ENCODE data around the gene SIRPB1.
"Not testable (repeated sequence)": the region's sequence is repeated elsewhere in the genome, so short reads cannot be mapped to it uniquely, and the experiment has no call there.

Gene SIRPB1

DNA sequence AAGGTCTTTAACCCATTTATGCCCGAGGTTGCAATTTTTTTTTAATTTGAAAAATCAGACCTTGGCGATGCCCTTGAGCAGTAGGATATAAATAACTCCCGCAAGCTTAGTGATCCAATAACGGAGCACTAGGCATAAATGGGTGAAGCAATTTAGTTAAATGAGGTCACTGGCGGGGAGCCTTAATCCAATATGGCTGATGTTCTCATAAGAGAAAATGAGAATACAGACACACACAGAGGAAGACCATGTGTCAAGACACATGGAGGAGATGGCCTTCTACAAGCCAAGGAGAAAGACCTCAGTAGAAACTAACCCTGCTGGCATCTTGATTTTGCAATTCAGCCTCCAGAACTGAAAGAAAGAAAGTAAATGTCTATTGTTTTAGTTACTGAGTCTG, 37.0 kb upstream of the SIRPB1 start:
- H3K9ac ChIP-seq (ENCODE audit: low read length in 2 of 2) = no peak overlapping the region
- no peak overlapping the region for H3K4me3 ChIP-seq (ENCODE audit: low read length in 2 of 2)
- no peaks in the 10 kb centered on the region for H3K4me1 ChIP-seq (ENCODE audit: control insufficient read depth, insufficient read depth, low read length)
- H3K9me3 ChIP-seq (ENCODE audit: control insufficient read depth in 2 of 2, low read length in 2 of 2) = no peaks in the 10 kb centered on the region
- H3K27me3 ChIP-seq (ENCODE audit: control insufficient read depth in 1 of 2, insufficient read depth in 2 of 2, low read length in 2 of 2) = peaks cover 0 to 3% of the 10 kb centered on the region in 2 donors
- H3K27ac ChIP-seq (ENCODE audit: low read length) = no peak overlapping the region
- H3K36me3 ChIP-seq (ENCODE audit: control insufficient read depth in 2 of 2, insufficient read depth in 2 of 2, low read length in 2 of 2) = no peaks in the 10 kb centered on the region

DNA sequence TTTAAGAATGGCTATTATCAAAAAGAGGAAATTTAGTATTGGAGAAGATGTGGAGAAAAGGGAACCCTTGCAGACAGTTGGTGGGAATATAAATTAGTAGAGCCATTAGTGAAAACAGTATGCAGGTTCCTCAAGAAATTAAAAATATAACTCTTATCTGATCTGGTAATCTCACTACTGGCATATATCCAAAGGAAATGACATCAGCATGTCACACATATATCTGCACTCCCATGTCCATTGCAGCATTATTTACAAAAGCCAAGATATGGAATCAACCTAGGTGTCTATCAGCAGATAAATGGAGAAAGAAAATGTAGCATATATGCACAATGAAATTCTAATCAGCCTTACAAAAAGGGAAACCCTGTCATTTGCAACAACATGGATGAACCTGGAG, 35.2 kb upstream of the SIRPB1 start:
- Histone ChIP-seq H3K4me3 (ENCODE audit: low read length in 2 of 2) (no peak overlapping the region), H3K4me1 (ENCODE audit: control insufficient read depth, insufficient read depth, low read length) (no peaks in the 10 kb centered on the region), H3K27ac (ENCODE audit: low read length) (no peak overlapping the region), H3K27me3 (ENCODE audit: control insufficient read depth in 1 of 2, insufficient read depth in 2 of 2, low read length in 2 of 2) (no peaks in the 10 kb centered on the region), H3K9me3 (ENCODE audit: control insufficient read depth in 2 of 2, low read length in 2 of 2) (no peaks in the 10 kb centered on the region), H3K36me3 (ENCODE audit: control insufficient read depth in 2 of 2, insufficient read depth in 2 of 2, low read length in 2 of 2) (no peaks in the 10 kb centered on the region), H3K9ac (ENCODE audit: low read length in 2 of 2) (no peak overlapping the region)

DNA sequence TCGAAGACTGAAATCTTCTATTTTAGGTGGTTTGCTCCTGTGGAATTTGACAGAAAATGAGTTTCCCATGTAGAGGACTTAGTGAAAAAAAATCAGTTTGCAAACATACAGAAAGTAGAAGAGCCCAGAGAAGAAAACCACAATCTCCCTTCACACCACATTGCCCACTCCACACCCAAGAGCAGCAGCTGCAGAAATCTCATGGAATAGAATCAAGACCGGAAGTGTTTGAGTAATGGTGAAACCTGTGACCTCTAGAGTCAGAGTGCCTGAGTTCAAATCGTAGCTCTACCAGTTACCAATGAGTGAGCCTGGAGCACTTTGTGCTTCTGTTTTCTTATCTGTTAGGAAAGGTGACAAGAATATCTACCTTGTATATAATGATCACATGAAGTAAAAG, 33.2 kb upstream of the SIRPB1 start:
- no peak overlapping the region for H3K4me3 ChIP-seq (ENCODE audit: low read length in 2 of 2)
- no peaks in the 10 kb centered on the region for H3K36me3 ChIP-seq (ENCODE audit: control insufficient read depth in 2 of 2, insufficient read depth in 2 of 2, low read length in 2 of 2)
- H3K9ac ChIP-seq (ENCODE audit: low read length in 2 of 2) = no peak overlapping the region
- H3K4me1 ChIP-seq (ENCODE audit: control insufficient read depth, insufficient read depth, low read length) = no peaks in the 10 kb centered on the region
- H3K9me3 ChIP-seq (ENCODE audit: control insufficient read depth in 2 of 2, low read length in 2 of 2) = no peaks in the 10 kb centered on the region
- H3K27ac ChIP-seq (ENCODE audit: low read length) = no peak overlapping the region
- peaks cover 0 to 3% of the 10 kb centered on the region in 2 donors for H3K27me3 ChIP-seq (ENCODE audit: control insufficient read depth in 1 of 2, insufficient read depth in 2 of 2, low read length in 2 of 2)

DNA sequence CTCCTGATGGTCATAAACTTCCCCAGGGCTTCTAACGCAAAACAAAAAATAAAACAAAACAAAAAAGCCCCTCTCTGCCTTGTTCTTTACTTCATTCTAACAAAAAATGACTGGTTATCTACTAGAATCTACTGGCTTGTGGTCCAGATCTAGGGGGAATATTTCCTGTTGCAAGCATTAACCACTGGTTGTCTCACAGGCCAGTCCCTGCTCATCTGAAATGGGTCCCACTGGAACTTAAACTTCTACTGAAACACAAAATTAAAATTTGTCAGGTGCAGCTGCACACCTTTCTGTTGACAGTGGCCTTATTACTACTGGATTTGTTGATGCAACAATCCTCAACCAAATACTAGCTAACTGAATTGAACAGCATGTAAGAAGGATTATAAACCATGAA, 32.3 kb upstream of the SIRPB1 start:
- H3K27ac ChIP-seq (ENCODE audit: low read length) = no peak overlapping the region
- H3K4me3 ChIP-seq (ENCODE audit: low read length in 2 of 2) = no peak overlapping the region
- H3K9me3 ChIP-seq (ENCODE audit: control insufficient read depth in 2 of 2, low read length in 2 of 2) = no peaks in the 10 kb centered on the region
- H3K36me3 ChIP-seq (ENCODE audit: control insufficient read depth in 2 of 2, insufficient read depth in 2 of 2, low read length in 2 of 2) = no peaks in the 10 kb centered on the region
- no peak overlapping the region for H3K9ac ChIP-seq (ENCODE audit: low read length in 2 of 2)
- H3K4me1 ChIP-seq (ENCODE audit: control insufficient read depth, insufficient read depth, low read length) = no peaks in the 10 kb centered on the region
- peaks cover 0 to 3% of the 10 kb centered on the region in 2 donors for H3K27me3 ChIP-seq (ENCODE audit: control insufficient read depth in 1 of 2, insufficient read depth in 2 of 2, low read length in 2 of 2)

DNA sequence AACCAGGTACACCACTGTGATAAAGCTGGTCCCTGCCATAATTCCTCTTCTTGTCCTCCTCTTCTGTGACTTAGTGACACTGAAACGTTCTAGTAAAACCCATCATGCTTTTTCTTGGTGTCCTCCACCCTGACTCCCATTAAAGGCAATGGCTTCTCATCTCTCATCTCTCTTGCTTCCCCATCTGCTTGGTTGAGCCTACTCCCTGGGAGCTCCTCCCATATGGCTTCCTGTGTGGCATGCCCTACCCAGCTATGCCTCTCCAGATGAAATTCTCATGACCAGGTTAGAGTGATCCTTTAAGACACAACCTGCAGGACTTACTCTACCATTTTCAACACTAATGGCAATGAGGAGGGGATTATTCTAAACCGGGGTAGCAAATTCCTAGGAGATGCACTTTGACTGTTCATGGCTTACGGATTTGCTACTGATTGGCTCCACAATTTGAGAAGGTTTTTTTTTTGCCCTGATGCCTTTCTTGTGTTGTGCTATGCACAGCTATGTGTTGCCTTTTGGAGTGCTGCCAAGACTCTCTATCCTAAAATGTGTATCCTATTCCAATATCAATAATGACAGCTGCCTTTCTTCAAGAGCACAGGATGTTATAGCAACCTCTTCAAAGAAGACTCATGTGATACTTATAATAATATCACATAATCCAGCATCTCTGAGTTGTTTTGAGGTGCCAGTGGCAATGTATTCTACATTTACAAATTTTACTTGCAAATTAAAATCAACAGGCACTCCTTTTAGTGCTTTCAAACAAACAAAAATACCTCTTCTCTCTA, 31.7 kb upstream of the SIRPB1 start:
- Histone ChIP-seq H3K4me1 (ENCODE audit: control insufficient read depth, insufficient read depth, low read length) (no peaks in the 10 kb centered on the region), H3K27ac (ENCODE audit: low read length) (no peak overlapping the region), H3K36me3 (ENCODE audit: control insufficient read depth in 2 of 2, insufficient read depth in 2 of 2, low read length in 2 of 2) (no peaks in the 10 kb centered on the region), H3K9ac (ENCODE audit: low read length in 2 of 2) (no peak overlapping the region), H3K27me3 (ENCODE audit: control insufficient read depth in 1 of 2, insufficient read depth in 2 of 2, low read length in 2 of 2) (peaks cover 0 to 3% of the 10 kb centered on the region in 2 donors), H3K4me3 (ENCODE audit: low read length in 2 of 2) (no peak overlapping the region), H3K9me3 (ENCODE audit: control insufficient read depth in 2 of 2, low read length in 2 of 2) (no peaks in the 10 kb centered on the region)

DNA sequence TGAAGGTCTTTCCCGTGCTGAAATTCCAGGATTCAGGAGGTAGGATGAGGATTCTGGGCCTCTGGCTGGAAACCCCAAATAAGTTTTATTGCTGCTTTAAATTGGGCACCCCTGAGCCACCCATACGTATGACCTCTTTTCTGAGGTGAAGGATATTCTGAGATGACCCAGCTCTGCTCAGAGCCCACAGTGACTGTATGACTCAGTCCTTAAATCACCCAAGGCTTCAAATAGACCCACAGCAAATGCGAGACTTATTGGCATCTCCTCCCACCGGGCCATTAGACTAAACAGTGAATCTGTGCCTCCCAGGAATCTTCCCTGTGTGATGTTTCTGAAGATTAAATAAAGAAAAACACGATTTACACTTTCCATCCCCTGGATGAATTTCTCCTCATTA, 28.3 kb upstream of the SIRPB1 start:
- H3K4me3 ChIP-seq (ENCODE audit: low read length in 2 of 2) = no peak overlapping the region
- no peaks in the 10 kb centered on the region for H3K4me1 ChIP-seq (ENCODE audit: control insufficient read depth, insufficient read depth, low read length)
- H3K9me3 ChIP-seq (ENCODE audit: control insufficient read depth in 2 of 2, low read length in 2 of 2) = no peaks in the 10 kb centered on the region

DNA sequence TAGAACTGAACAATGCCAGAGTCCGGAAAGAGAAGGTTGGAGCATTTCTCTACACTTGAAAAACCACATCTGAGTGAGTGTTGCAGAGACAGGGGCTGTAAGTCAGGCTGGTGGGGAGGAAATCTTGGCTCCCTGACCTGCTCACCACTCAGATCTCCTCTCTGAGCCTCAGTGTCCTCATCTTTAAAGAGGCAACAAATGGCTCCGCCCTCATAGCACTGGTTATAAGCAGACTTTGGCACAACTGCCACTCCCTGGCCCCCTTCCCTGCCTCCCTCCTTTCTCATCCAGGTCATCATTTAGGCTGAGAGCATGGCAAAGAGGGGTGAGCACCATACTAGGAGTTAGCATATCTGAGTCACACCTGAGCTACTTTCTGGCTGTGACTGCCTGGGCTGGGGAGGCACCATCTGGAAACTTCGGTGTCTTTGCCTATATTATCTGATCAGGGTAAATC, 27.2 kb upstream of the SIRPB1 start:
- Histone ChIP-seq H3K4me1 (ENCODE audit: control insufficient read depth, insufficient read depth, low read length) (no peaks in the 10 kb centered on the region), H3K27me3 (ENCODE audit: control insufficient read depth in 1 of 2, insufficient read depth in 2 of 2, low read length in 2 of 2) (peaks cover 0 to 3% of the 10 kb centered on the region in 2 donors), H3K4me3 (ENCODE audit: low read length in 2 of 2) (no peak overlapping the region)

More for the DNA sequence above, 28.3 kb upstream of the SIRPB1 start:
- Histone ChIP-seq H3K27me3 (ENCODE audit: control insufficient read depth in 1 of 2, insufficient read depth in 2 of 2, low read length in 2 of 2) (peaks cover 0 to 3% of the 10 kb centered on the region in 2 donors), H3K27ac (ENCODE audit: low read length) (no peak overlapping the region), H3K36me3 (ENCODE audit: control insufficient read depth in 2 of 2, insufficient read depth in 2 of 2, low read length in 2 of 2) (no peaks in the 10 kb centered on the region), H3K9ac (ENCODE audit: low read length in 2 of 2) (no peak overlapping the region)

DNA sequence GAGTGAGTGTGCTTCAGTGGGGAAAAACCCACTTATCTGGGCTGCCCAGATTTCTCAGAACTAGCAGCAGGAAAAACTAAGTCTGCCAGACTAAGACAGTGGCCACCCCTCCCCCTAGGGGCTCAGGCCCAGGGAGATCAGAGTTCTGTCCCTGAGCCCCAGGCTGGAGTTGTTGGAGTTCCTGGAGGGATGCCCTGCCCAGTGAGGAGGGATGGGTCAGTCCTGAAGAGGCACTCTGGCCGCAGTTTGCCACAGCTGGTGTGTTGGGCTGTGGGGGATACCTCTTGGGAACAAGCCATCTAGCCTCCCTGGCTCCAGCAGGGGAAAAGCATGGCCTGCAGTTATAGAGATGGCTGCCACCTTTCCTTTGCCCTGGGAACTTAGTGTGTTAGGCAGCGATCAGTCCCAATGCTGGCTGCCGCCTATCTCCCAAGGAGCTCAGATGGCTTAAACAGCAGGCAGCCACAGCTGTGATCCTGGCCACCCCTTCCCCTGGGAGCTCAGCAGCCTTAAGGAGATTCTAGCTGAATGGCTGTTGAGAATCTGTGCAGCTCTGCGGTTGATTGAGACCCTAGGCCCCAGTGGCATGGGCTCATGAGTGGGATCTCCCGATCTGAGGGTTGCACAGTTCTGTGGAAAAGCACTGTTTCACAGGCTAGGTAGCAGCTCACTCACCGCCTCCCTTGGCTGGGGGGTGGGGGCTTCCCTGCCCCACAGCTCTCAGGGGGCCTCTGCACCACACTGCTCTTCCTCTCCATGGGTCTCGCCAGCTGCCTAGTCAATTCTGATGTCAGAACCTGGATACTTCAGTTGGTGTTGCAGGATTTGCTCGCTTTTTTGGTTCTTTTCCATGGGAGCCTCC, 24.5 kb upstream of the SIRPB1 start:
- Histone ChIP-seq H3K9ac (ENCODE audit: low read length in 2 of 2) (no peak overlapping the region), H3K4me3 (ENCODE audit: low read length in 2 of 2) (no peak overlapping the region), H3K27me3 (ENCODE audit: control insufficient read depth in 1 of 2, insufficient read depth in 2 of 2, low read length in 2 of 2) (peaks cover 0 to 3% of the 10 kb centered on the region in 2 donors)

More for the DNA sequence above, 27.2 kb upstream of the SIRPB1 start:
- H3K27ac ChIP-seq (ENCODE audit: low read length) = no peak overlapping the region
- H3K9ac ChIP-seq (ENCODE audit: low read length in 2 of 2) = no peak overlapping the region
- no peaks in the 10 kb centered on the region for H3K36me3 ChIP-seq (ENCODE audit: control insufficient read depth in 2 of 2, insufficient read depth in 2 of 2, low read length in 2 of 2)
- H3K9me3 ChIP-seq (ENCODE audit: control insufficient read depth in 2 of 2, low read length in 2 of 2) = no peaks in the 10 kb centered on the region

DNA sequence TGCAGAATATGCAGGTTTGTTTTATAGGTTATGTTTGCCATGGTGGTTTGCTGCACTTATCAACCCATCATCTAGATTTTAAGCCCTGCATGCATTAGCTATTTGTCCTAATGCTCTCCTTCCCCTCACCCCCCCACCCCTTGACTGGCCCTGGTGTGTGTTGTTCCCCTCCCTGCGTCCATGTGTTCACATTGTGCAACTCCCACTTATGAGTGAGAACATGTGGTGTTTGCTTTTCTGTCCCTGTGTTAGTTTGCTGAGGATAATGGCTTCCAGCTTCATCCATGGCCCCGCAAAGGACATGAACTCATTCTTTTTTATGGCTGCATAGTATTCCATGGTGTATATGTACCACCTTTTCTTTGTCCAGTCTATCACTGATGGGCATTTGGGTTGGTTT, 18.8 kb upstream of the SIRPB1 start:
- not testable (repeated sequence) for H3K4me3 ChIP-seq (ENCODE audit: low read length in 2 of 2); H3K36me3 ChIP-seq (ENCODE audit: control insufficient read depth in 2 of 2, insufficient read depth in 2 of 2, low read length in 2 of 2); H3K4me1 ChIP-seq (ENCODE audit: control insufficient read depth, insufficient read depth, low read length); H3K27me3 ChIP-seq (ENCODE audit: control insufficient read depth in 1 of 2, insufficient read depth in 2 of 2, low read length in 2 of 2); H3K27ac ChIP-seq (ENCODE audit: low read length); H3K9ac ChIP-seq (ENCODE audit: low read length in 2 of 2); H3K9me3 ChIP-seq (ENCODE audit: control insufficient read depth in 2 of 2, low read length in 2 of 2)

More for the DNA sequence above, 24.5 kb upstream of the SIRPB1 start:
- Histone ChIP-seq H3K27ac (ENCODE audit: low read length) (no peak overlapping the region), H3K9me3 (ENCODE audit: control insufficient read depth in 2 of 2, low read length in 2 of 2) (no peaks in the 10 kb centered on the region), H3K4me1 (ENCODE audit: control insufficient read depth, insufficient read depth, low read length) (no peaks in the 10 kb centered on the region), H3K36me3 (ENCODE audit: control insufficient read depth in 2 of 2, insufficient read depth in 2 of 2, low read length in 2 of 2) (no peaks in the 10 kb centered on the region)

DNA sequence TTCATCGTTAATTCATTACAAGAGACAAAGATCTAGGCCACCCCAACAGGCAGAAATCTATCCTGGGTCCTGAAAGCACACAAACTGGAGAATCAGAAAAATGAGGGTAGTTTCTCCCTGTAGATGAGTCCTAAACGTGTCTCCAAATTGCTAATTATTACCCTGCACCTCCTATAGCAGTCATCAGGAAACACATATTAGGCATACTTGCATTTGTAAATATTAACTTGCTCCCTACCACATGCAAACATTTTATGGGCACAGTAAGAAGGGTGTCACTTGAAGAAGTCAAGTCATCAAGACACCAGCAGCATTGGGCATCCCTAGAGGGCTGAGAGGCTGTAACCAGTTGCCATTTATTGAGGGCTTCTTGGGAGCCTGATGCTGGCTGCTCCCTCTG, 17.9 kb upstream of the SIRPB1 start:
- Histone ChIP-seq H3K9ac (ENCODE audit: low read length in 2 of 2) (no peak overlapping the region), H3K36me3 (ENCODE audit: control insufficient read depth in 2 of 2, insufficient read depth in 2 of 2, low read length in 2 of 2) (no peaks in the 10 kb centered on the region), H3K9me3 (ENCODE audit: control insufficient read depth in 2 of 2, low read length in 2 of 2) (no peaks in the 10 kb centered on the region), H3K27me3 (ENCODE audit: control insufficient read depth in 1 of 2, insufficient read depth in 2 of 2, low read length in 2 of 2) (no peaks in the 10 kb centered on the region), H3K4me1 (ENCODE audit: control insufficient read depth, insufficient read depth, low read length) (no peaks in the 10 kb centered on the region), H3K27ac (ENCODE audit: low read length) (no peak overlapping the region), H3K4me3 (ENCODE audit: low read length in 2 of 2) (no peak overlapping the region)
